Upper lobe of left lung (tissue), 6 donors: Measurements from ENCODE around the gene CD248. TPM values are rescaled to one million over a fixed set of nuclear protein-coding genes. Genes with fewer than 3 reads are reported as not detected.
A peak's percentile ranks its signal among the peaks of the same experiment; 100 is the strongest.

Source experiments
- ATAC-seq, 2 donors: fragments of 200-7000 bp; cut with Tn5 transposase; one replicate each; pipeline ENCODE4 v1.9.1; 2022; ENCODE audit warnings: mild to moderate bottlenecking in 2 of 2, moderate library complexity in 2 of 2; ENCODE audit not compliant: low FRiP score in 2 of 2
- DNase-seq, 2 donors: peaks; one replicate each; pipeline ENCODE4 v3.0.0-alpha.2; 2019 to 2020
- H3K27ac ChIP-seq, 4 donors: fragments of 200-600 bp; sonication (generic); one replicate each; pipeline ENCODE4 v1.5.1; 2016 to 2019
- H3K27me3 ChIP-seq, 4 donors: fragments of 200-600 bp; sonication (generic); one replicate each; pipeline ENCODE4 v1.5.1; 2017 to 2019
- H3K36me3 ChIP-seq, 4 donors: fragments of 200-600 bp; sonication (generic); one replicate each; pipeline ENCODE4 v1.5.1; 2016 to 2019
- H3K4me1 ChIP-seq, 4 donors: fragments of 200-600 bp; sonication (generic); one replicate each; pipeline ENCODE4 v1.5.1; 2018 to 2019
- H3K4me3 ChIP-seq, 4 donors: fragments of 200-600 bp; sonication (generic); one replicate each; pipeline ENCODE4 v1.5.1; 2017 to 2019; ENCODE audit warnings: mild to moderate bottlenecking in 2 of 4, moderate library complexity in 1 of 4
- H3K9me3 ChIP-seq, 4 donors: fragments of 200-600 bp; sonication (generic); one replicate each; pipeline ENCODE4 v1.5.1; 2018 to 2019
- EP300 ChIP-seq, 4 donors: sonication (generic); formaldehyde crosslinking; IDR thresholded peaks; one replicate each; pipeline ENCODE4 v1.5.1; 2017; ENCODE audit warnings: antibody characterized with exemption in 4 of 4, control low read depth in 2 of 4
- POLR2A ChIP-seq, 4 donors: fragments of 450-650 bp; IDR thresholded peaks; one replicate each; pipeline ENCODE4 v1.5.1; 2016 to 2017; ENCODE audit warnings: antibody characterized with exemption in 4 of 4, mild to moderate bottlenecking in 2 of 4
- POLR2AphosphoS5 ChIP-seq, 2 donors: sonication (generic); formaldehyde crosslinking; IDR thresholded peaks; one replicate each; pipeline ENCODE4 v1.5.1; 2017; ENCODE audit warnings: antibody characterized with exemption in 2 of 2
- WGBS, 2 donors: methylation state at CpG; one replicate each; pipeline ENCODE4 v1.1.5; 2017 to 2018; 5-methylcytosine and 5-hydroxymethylcytosine counted together
- total RNA-seq, 6 donors: library from RNA; depleted of rRNA in 4 of 6; stranded (reverse); fragments of >200 nt in 4 of 6; gene quantifications; one replicate each; pipeline versions ENCODE4 v1.1.0 to v1.2.1, GENCODE V29; 2016 to 2021
- TF ChIP-seq, protein P1 (sequence below), 6 experiments: fragments of 450-650 bp in 4 of 6; fragments of 200-600 bp in 2 of 6; sonication (generic) in 2 of 6; IDR thresholded peaks; one replicate each; pipeline ENCODE4 v1.5.1; 2016 to 2019; ENCODE audit warnings: antibody characterized with exemption in 6 of 6
- donor health status: DM: no; HTN: no; CAD: no; lungs with moderate emphysema.
- donor health status: DM: no; HTN: yes; CAD: no; lungs with severe emphysema.

CD248 gene
- total RNA-seq, 6 donors from 2014 or later, result 0.59 to 85.6 (median 6.5) TPM

DNA sequence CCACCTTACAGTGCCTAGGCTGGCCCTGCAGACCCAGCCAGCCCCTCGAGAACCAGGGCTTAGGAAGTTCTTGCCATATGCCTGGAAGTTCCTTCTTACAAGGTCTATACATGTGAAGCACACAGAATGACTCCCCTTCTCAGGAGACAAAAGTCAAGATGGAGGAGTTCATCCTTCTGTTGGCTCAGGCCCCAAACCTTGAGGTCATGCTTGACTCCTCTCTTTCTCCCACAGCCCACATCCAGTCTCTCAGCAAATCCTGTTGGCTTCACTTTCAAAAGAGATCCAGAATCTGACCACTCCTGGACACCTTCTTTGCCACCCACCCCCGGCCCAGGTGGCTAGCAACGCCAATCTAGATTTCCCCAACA lies 1.7 kb upstream of the CD248 start:
- Histone ChIP-seq H3K9me3 (no peaks in the 10 kb centered on the region), H3K4me3 (no peak overlapping the region), H3K4me1 (peaks cover 26 to 36% (median 27%) of the 10 kb centered on the region in 4 donors), H3K36me3 (no peaks in the 10 kb centered on the region), H3K27ac (peak overlapping the region; percentile 67 to 86 (median 84)), H3K27me3 (no peaks in the 10 kb centered on the region)
- peak in 1 of 2 donors; percentile 0 for ATAC-seq
- TF ChIP-seq EP300 (IDR thresholded peaks at IDR 0.05) (no peak), POLR2AphosphoS5 (IDR thresholded peaks at IDR 0.05) (no peak), POLR2A (IDR thresholded peaks at IDR 0.05) (no peak)
- TF ChIP-seq, protein P1, sequence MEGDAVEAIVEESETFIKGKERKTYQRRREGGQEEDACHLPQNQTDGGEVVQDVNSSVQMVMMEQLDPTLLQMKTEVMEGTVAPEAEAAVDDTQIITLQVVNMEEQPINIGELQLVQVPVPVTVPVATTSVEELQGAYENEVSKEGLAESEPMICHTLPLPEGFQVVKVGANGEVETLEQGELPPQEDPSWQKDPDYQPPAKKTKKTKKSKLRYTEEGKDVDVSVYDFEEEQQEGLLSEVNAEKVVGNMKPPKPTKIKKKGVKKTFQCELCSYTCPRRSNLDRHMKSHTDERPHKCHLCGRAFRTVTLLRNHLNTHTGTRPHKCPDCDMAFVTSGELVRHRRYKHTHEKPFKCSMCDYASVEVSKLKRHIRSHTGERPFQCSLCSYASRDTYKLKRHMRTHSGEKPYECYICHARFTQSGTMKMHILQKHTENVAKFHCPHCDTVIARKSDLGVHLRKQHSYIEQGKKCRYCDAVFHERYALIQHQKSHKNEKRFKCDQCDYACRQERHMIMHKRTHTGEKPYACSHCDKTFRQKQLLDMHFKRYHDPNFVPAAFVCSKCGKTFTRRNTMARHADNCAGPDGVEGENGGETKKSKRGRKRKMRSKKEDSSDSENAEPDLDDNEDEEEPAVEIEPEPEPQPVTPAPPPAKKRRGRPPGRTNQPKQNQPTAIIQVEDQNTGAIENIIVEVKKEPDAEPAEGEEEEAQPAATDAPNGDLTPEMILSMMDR (IDR thresholded peaks at IDR 0.05), result no peak
- WGBS, 2 donors, result 65 to 91% methylated on average over 3 of the region's 3 CpGs
- DNase-seq, result no peak

DNA sequence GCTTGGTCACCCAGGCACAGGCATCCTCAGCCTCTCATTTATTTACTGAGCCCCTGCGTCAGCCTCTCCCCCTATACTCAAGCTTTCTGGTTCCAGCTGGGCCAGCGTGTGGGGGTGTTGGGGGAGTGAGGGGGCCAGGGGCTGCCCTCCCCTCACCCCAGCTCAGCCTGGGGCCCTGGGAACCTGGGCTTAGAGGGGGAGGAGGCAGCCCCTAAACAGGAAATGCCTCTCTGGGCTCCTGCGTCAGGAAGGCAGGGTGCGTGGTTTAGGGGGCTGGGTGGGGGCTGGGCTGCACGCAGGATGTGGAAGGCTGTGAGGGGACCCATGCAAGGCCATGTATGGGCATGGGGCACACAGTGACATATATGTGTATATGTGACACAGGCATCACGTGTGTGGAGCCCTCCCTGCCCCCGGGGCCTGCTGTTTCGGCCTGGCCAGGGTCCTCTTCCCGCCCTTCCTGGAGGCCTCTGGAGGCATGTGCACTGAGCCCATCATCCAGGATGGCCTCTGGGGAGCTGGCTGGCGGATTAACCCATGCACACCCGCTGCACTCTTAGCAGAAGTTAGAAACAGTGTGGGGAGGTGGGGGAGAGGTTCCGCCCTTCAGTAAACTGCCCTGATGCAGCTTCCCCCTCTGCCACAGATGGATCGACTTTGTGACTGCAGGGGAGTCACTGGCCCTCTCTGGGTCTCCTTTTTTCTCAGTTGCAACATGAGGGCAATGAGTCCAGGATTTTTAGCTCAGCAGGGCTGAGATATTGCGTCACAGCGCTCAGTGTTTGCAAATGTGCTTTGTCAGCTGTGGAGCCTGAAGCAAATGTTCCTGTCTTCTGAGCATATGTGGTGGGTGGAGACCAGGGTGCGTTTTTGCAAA lies 1.1 kb upstream of the CD248 start:
- peak; percentile 36 to 55 for TF ChIP-seq POLR2AphosphoS5 (IDR thresholded peaks at IDR 0.05)
- TF ChIP-seq EP300 (IDR thresholded peaks at IDR 0.05), result no peak
- peak overlapping the region; percentile 67 to 86 (median 84) for H3K27ac ChIP-seq
- H3K9me3 ChIP-seq, result no peaks in the 10 kb centered on the region
- ATAC-seq, result peak in 1 of 2 donors; percentile 58
- peak overlapping the region in 2 of 4 donors; percentile 48 to 71 for H3K4me3 ChIP-seq
- 33 to 35% methylated on average over 9 to 16 of the region's 16 CpGs for WGBS, 2 donors
- H3K4me1 ChIP-seq, result peaks cover 32 to 42% (median 33%) of the 10 kb centered on the region in 4 donors
- H3K27me3 ChIP-seq, result no peaks in the 10 kb centered on the region
- peak; percentile 58 to 73 for DNase-seq
- H3K36me3 ChIP-seq, result no peaks in the 10 kb centered on the region

DNA sequence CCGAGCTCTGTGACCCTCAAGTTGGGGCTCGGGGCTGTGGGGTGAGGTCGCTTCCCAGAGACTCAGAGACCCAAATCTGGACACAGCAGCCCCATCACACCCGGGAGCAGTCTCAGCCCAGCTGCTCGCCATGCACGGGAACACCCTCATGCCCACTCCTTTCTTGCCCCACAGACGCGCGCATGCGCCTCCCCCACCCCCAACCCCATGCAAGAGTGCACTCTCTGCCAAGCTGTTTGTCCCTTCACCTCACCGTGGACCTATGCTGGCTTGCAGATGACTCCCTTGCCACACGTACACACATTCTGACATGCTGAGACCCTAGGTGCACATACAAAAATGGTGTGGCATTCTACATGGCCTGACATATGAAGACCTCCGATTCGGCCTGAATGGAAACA lies 478 bp upstream of the CD248 start:
- TF ChIP-seq EP300 (IDR thresholded peaks at IDR 0.05) (no peak), POLR2AphosphoS5 (IDR thresholded peaks at IDR 0.05) (no peak), POLR2A (IDR thresholded peaks at IDR 0.05) (no peak)
- TF ChIP-seq, protein P1 (IDR thresholded peaks at IDR 0.05), result no peak
- WGBS, 2 donors, result 17 to 18% methylated on average over 2 to 14 of the region's 14 CpGs
- H3K27me3 ChIP-seq, result no peaks in the 10 kb centered on the region
- H3K36me3 ChIP-seq, result no peaks in the 10 kb centered on the region
- peak overlapping the region in 3 of 4 donors; percentile 29 to 71 (median 48) for H3K4me3 ChIP-seq
- ATAC-seq (no peak), DNase-seq (peak in 1 of 2 donors; percentile 84)
- H3K27ac ChIP-seq, result peak overlapping the region; percentile 67 to 86 (median 84)
- H3K4me1 ChIP-seq, result peaks cover 32 to 44% (median 34%) of the 10 kb centered on the region in 4 donors
- no peaks in the 10 kb centered on the region for H3K9me3 ChIP-seq

DNA sequence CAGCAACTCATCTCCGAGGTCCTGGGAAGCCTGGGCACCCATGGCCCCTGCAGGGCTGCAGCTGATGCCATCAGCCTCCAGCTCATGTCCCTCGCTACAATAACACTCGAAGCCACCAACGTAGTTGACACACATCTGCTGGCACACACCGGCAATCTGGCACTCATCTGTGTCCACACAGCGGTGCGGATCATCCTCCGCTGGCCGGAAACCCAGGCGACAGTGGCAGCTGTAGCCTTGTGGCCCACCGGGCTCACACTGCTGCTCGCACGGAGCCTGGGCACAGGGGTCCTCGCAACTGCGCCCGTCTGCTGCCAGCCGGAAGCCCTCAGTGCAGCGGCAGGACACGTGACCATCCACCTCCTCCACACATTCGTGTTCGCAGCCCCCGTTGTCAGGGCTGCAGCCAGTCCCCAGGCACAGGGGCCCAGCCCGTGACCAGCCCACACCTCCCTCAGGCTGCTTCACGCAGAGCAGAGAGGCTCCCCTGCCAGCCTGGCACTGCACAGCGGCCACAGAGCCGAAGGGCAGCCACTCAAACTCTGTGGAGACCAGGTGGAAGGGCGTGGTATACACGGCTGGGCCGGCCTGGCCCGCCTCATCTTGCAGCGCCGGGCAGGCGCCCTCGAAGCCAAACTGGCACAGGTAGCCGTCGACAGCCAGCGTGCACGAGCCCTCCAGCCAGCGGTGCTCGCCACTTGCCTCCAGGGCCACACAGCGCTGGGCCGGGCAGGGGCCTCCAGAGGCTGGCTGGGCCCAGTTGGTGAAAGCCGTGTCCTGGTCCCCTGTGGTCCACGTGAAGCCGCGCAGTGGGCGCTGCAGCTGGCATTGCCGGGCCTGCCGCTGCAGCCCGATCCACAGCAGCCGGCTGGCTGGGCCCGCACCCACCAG lies 678 bp downstream of the CD248 start:
- no peak for ATAC-seq
- Histone ChIP-seq H3K27ac (peak overlapping the region; percentile 67 to 86 (median 84)), H3K36me3 (no peaks in the 10 kb centered on the region), H3K9me3 (no peaks in the 10 kb centered on the region), H3K4me1 (peaks cover 35 to 44% (median 39%) of the 10 kb centered on the region in 4 donors), H3K4me3 (peak overlapping the region in 3 of 4 donors; percentile 29 to 71 (median 48)), H3K27me3 (no peaks in the 10 kb centered on the region)
- no peak for TF ChIP-seq EP300 (IDR thresholded peaks at IDR 0.05)
- no peak for TF ChIP-seq POLR2AphosphoS5 (IDR thresholded peaks at IDR 0.05)
- TF ChIP-seq, protein P1 (IDR thresholded peaks at IDR 0.05), result no peak
- no peak for TF ChIP-seq POLR2A (IDR thresholded peaks at IDR 0.05)
- 71 to 78% methylated on average over 24 to 33 of the region's 52 CpGs for WGBS, 2 donors
- DNase-seq, result peak in 1 of 2 donors; percentile 83

DNA sequence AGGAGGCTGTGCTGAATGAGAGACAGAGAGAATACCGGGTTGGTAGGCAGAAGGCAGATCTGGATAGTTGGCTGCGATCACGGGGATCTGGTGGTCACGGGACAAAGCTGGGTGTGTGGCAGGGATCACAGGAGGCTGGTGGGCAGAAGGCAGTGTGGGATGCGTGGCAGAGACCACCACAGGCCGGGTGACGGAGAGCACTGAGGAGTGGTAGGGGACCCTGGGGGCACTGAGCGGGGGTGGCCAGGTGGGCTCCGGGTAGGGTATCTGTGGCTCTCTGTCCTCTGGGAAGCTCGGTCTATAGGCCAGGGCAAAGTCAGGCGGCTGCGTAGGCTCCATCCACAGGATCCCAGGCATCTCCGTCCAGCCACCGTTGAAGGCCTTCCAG lies 1.4 kb downstream of the CD248 start:
- Histone ChIP-seq H3K4me3 (peak overlapping the region in 3 of 4 donors; percentile 29 to 71 (median 48)), H3K36me3 (no peaks in the 10 kb centered on the region), H3K27me3 (no peaks in the 10 kb centered on the region), H3K4me1 (peaks cover 35 to 44% (median 39%) of the 10 kb centered on the region in 4 donors), H3K9me3 (no peaks in the 10 kb centered on the region), H3K27ac (peak overlapping the region in 3 of 4 donors; percentile 0 to 86 (median 86))
- ATAC-seq (no peak), DNase-seq (peak in 1 of 2 donors; percentile 56)
- TF ChIP-seq POLR2A (IDR thresholded peaks at IDR 0.05) (no peak), POLR2AphosphoS5 (IDR thresholded peaks at IDR 0.05) (no peak), EP300 (IDR thresholded peaks at IDR 0.05) (no peak)
- TF ChIP-seq, protein P1 (IDR thresholded peaks at IDR 0.05), result no peak
- 87 to 88% methylated on average over 14 of the region's 14 CpGs for WGBS, 2 donors
